NOMO-1 (cell line): Measurements from ENCODE around the gene CLCN4.

Experiments
- DNase-seq, 2 experiments: peaks; one replicate each; lab custom pipeline; 2025; ENCODE audit not compliant: unreplicated experiment in 2 of 2; lab: John Stamatoyannopoulos, UW

Gene CLCN4

DNA sequence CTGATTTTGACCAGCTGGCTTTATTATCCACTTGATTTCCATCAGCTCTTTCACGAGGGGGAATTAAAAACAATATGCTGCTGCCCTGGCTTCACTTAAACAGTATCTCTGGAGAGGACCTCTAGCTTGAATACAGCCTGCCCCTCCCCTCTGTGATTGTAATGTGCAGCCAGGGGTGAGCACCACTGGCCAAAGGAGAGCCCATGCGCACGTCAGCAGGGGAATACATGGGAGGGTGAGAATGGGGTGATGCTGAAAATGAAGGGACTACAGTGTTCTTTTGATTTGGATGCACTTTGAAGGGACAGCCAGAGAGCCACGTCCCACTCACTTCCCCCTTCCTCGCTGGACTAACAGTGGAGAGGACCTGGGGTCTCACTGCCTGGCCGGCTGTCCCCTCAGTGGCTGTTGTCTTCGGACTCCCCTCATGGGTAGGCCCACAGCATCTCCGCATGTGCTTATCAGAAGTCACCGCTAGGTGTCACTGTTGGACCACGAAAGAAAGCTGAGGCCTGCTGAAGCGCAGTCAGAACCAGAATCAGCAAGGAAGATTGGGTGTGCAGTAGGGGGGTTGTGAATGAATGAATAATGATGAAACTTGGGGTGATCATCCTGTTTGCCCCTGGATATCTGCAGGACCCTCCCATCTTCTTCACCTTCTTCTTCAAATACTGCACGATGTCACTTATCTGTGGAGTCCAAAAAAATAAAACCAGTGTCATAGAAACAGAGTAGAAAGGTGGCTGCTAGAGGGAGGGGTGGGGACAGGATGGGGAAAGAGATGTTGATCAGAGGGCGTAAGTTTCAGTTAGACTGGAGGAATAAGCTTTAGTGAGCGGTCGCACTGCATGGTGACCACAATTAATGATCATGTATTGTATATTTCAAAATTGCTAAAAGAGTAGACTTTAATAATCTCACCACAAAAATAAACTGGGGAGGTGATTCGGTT, 32.8 kb downstream of the CLCN4 start:
- peak; percentile 39 to 59 for DNase-seq

DNA sequence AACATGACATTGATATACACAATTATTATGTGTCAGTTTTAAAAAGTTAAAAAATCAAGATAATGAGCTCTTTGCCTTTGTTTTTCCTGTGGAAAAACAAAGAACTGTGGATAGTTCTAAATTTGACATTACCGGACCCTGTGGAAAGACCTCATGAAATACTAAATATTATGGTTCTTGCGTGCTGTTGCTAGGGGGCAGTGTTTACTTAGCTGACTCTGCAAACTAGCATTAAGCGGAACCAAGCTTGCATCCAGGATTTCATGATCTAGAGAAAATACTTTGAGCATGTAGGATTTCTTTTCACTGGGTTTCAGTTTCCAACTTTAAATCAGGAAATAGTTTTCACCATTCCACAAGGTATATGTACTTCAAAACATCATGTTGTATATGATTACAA, 33.6 kb downstream of the CLCN4 start:
- peak; percentile 54 to 81 for DNase-seq

DNA sequence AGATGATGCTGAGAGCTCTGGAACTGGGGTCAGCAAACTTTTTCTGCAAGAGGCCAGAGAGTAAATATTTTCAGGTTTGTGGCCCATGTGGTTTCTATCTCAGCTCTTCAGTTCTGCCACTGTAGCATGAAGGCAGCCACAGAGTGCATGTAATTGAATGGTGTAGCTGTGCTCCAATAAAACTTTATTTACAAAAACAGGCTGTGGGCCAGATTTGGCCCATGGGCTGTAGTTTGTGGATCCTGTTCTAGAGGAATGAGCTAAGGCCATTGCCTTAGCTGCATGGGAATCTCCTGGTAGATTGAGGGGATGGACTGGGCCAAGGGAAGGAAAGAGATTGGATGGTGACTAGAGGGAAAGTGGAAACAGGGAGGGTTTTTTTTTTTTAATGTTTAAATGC, 36.8 kb downstream of the CLCN4 start:
- no peak for DNase-seq

DNA sequence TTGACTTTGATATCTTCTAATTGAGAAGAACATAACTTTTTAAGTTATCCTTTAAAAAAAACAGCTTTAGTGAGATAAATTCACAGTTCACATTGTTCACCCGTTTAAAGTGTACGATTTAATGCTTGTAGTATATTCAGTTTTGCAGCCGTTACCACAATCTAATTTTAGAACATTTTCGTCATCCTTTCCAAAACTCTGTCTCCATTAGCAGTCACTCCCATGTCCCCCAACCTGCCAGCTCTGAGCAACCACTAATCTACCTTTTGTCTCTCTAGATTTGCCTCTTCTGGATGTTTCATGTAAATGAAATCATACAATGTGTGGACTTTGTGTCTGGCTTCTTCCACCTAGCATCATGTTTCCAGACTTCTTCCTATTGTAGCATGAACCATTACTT, 38.6 kb downstream of the CLCN4 start:
- no peak for DNase-seq

DNA sequence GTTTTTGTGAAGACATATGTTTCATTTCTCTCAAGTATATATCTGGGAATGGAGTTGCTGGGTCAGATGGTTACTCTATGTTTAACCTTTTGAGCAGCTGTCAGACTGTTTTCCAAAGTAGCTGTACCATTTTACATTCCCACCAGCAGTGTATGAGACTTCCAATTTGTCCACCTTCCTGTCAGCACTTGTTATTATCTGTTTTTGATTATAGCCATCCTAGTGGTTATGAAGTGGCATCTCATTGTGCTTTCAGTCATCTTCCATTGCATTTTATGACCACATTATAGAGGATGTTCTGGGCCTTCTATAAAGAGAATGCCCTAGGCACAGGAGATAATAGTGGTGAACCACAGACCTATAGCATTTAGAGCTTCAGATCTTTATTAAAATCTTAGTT, 39.2 kb downstream of the CLCN4 start:
- DNase-seq = no peak

DNA sequence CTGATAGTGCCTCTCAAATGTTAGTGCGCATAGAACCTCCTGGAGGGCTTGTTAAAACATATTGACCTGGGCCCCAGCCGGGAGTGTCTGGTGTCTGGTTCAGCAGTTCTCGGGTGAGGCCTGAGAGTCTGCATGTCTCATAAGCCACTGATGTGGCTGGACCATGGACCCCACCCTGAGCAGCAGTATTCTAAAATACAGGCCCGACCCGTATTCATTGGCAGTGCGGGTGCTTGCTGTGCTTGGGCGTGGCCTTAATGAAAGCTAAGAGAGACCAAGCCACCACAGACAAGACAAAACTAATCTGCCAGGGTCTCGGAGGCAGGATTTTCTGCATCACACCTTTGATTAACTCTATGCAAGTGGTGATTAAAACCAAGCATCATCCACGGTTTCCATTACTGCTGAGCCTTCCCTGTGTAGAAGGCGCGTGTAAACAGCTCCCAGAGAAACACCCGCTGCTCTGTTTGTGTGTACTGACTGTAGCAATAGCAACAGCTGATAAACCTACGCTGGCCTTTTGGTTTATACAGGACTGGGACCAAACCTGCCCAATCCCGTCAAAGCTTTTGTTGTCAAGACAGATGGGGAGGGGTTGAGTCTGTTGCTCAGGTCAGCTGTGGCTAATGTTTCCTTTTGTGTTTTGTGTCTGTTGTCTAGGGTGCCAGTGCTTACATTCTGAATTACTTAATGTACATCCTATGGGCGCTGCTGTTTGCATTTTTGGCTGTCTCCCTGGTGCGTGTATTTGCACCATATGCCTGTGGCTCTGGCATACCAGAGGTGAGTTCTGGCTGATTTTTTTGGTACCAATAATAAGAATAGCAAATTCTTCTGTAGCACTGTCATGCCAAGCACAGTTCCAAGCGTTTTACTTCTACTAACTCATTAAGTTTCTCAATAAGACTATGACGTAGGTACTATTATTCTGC, 40.8 kb downstream of the CLCN4 start:
- DNase-seq = no peak

DNA sequence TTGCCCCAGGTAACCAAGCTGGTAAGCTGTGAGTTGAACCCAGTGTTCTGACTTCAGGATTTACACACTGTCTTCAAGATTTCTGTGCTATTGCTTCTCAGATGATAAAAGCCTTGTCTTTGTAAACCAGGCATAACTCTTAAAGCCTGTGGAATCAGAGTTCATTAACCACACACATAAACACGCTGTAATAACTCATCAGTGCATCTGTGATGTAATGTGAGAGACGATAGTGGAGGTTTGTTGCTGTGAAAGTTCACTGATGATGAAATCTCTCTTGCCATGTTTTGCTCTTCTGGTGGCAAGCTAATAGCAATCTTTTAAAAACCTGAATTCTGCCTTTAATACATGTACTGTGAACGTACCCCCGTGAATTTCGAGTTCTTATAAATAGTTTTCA, 41.5 kb downstream of the CLCN4 start:
- DNase-seq = peak in 1 of 2 experiments; percentile 30

DNA sequence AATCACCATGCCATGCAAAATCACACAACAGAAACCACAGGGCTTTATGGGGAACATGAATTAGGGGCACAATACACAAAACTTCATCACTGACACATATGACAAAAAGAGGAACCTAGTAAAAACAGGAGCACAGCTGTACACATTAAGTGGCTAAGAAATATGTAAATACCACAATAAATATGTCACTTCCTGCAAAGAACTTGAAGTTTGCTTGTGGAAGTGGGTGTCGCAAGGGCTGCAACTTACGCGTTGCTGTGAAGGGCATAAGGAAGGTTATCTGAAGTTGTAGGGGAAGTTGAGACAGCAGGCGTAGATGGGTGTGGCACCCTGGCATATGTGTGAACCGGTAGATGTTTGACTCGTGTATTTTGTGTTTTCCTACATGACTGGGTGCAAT, 42.4 kb downstream of the CLCN4 start:
- DNase-seq = peak; percentile 94 to 99

DNA sequence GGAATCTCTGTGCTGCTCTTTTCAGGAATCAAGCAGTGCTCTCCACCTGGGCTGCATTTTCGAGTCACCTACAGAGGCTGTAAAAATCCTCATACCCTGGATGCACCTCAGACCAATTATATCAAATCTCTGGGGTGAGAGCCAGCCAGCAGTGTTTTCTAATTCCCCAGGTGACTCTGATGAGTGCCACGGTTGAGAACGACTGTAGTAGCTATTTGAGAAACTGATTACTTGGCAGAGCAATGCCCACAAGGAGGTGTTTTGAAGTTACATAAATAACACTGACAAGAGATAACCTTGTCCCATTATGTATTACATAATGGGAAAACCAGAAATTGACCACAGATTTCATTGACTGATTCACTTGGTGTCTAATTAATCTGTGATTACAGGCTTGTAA, 46.8 kb downstream of the CLCN4 start:
- DNase-seq = no peak

DNA sequence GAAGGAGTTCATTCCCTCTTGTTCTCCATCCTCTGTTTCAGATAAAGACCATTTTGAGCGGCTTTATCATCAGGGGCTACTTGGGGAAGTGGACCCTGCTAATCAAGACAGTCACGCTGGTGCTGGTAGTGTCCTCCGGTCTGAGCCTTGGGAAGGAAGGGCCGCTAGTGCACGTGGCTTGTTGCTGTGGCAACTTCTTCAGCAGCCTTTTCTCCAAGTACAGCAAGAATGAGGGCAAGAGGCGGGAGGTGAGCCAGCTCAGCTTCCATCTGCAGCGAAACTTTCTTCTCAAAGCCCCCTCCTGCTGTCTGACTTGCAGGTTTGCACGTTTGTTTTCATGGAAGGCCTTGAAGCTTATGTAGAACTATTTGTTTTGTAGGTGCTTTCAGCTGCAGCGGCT, 49.5 kb downstream of the CLCN4 start:
- DNase-seq = no peak

DNA sequence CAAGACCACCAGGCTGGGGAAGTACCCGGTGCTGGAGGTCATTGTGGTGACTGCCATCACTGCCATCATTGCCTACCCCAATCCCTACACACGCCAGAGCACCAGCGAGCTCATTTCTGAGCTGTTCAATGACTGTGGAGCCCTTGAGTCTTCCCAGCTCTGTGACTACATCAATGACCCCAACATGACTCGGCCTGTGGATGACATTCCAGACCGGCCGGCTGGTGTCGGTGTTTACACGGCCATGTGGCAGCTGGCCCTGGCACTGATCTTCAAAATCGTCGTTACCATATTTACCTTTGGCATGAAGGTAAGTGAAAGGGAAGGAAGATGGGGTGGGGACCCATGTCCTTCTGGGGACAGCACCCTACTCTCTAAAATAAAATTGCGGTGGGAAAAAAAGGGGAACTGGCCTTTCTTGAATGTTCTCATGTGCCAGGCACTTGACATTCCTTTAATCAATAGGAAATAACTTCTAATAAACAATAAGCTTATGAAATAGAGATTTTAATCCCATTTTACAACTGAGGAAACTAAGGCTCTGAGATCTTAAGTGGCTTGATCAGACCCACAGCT, 51.6 kb downstream of the CLCN4 start:
- no peak for DNase-seq

DNA sequence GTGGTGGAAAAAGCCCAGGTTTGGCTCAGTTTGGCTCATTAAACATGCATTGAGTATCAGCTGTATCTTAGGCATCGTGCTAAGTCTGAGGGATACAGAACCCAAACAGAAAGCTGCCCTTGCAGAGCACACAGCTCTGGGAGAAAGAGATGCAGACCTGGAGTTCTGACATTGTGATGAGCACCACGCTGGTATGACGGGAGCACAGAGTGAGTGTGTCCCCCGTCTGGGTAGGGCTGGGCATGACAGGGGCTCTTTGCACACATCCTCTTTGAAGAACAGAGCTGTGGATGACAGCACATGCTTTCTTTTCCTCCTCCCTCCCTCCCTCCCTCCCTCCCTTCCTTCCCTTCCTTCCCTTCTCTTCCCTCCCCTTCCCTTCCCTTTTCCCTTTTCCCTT, 52.2 kb downstream of the CLCN4 start:
- DNase-seq = no peak

DNA sequence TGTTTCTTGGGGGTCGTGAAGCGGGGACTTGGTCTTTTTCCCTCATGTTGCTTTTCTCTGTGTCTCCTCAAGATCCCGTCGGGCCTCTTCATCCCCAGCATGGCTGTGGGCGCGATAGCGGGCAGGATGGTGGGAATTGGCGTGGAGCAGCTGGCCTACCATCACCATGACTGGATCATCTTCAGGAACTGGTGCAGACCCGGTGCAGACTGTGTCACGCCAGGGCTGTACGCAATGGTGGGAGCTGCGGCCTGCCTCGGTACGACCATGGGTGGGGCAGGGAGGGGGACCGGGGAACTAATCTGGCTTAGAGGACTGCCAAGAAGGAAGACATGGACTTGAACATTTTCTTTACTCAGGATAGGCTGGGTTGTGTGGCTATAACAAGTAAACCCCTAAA, 55.6 kb downstream of the CLCN4 start:
- no peak for DNase-seq

DNA sequence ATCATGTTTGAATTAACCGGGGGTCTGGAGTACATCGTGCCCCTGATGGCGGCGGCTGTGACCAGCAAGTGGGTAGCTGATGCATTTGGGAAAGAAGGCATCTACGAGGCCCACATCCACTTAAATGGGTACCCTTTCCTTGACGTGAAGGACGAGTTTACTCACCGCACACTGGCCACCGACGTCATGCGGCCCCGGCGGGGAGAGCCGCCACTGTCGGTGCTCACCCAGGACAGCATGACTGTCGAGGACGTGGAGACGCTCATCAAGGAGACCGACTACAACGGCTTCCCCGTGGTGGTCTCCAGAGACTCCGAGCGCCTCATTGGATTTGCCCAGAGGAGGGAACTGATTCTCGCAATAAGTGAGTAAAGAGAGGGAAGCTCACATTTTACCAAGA, 56.9 kb downstream of the CLCN4 start:
- DNase-seq = no peak

DNA sequence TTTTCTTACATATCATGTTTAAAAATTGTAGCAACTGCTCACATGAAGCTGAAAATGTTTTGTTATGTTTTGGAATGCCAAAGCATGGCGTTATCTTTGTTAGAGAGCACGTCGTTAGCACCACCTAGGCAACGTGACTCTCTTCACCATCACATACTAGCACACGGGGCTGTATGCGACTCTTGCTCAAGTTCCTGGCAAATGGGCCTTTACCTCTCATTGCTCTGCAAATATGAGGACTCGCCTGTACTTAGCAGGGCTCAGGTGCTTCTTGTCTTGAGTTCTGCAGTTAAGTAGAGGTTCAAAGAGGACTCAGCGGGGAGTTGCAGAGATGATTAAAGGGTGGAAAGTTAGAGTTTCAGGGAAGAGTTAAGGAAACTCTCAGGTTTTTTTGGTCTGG, 59.4 kb downstream of the CLCN4 start:
- DNase-seq = no peak

DNA sequence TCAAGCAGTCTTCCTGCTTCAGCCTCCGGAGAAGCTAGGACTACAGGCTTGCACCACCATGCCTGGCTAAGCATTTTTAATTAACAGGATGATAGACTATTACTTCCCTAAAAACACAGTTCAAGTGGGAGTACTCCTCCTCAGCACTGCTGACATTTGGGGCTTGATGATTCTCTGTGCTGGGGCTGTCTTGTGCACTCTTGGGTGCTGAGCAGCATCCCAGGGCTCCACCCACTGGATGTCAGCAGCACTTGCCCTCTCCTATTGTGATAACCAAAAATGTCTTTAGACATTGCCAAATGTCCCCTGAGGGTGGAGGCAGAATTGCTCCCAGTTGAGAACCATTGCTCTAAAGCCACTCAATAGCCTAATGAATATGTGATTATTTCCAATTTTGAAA, 60.4 kb downstream of the CLCN4 start:
- no peak for DNase-seq

DNA sequence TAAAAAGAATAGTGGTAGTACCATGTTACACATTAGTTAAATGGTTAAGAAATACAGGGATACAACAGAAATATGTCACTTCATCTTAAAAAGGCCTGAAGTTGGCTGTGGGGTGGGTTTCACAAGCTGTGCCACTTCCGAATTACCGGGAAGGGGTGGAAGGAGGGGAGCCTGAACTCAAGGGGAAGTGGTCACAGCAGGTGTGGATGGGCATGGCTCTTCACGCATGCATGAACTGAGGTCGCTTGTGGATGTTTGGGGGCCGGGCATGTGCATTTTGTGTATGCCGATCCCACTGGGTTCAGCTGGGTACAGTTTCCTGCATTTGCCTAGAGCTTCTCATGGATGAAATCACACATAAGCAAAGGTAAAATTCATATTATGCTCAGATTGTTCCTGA, 64.9 kb downstream of the CLCN4 start:
- no peak for DNase-seq

DNA sequence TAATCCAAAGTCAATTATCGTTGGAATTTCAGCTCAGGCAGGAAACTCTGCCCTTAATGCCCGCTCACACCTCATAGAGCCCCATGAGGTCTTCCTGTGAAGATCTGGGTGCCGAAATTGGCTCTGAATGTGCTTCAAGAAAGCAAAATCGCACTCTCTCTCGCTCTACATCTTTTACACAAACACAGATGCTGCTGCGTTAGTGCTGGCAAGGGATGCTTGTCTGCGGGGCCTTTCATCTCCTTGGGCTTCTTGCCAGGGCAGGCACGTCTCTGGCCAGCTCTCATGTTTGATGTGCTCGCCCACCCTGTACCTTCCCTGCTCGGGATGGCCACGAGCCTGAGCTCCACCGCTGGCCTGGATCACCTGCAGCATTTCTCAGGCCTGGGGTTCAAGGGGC, 66.5 kb downstream of the CLCN4 start:
- no peak for DNase-seq

DNA sequence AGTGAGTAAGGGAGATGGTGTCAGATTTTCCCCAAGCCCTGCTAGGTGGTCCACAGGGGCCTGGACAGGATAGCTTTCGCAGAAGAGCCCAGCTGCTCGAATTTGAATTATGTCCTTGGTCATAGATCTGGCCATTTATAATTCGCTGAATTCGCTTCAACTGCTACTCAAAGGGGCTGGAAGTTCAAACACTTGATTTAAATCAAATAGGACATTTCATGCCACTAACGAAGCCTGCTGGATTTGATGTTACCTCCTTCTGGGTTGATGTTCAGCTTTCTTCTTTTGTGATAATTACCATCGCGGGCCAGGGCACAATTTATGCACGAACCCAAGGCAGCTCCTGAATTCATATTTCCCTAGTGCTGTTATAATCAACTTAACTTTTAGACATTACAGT, 67.0 kb downstream of the CLCN4 start:
- no peak for DNase-seq

DNA sequence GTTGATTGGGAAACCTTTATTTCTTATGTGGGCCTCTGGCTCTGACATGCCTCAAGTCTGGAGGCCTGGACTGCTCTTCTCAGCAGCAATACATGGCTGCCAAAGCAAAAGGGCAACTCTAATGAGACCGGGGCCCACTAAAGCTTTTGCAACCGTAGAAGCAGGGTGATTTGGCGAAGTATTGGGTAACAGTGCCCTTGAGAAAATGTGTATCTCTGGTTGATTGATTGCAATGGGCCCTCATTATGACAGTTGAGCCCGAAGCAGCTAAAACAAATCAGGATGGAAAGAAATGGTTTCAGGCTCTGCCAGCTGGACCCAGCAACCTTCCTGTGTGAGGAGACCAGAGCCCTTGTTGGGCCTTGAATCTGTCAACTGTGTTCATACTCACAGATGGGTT, 73.4 kb downstream of the CLCN4 start:
- DNase-seq = peak; percentile 2 to 19

DNA sequence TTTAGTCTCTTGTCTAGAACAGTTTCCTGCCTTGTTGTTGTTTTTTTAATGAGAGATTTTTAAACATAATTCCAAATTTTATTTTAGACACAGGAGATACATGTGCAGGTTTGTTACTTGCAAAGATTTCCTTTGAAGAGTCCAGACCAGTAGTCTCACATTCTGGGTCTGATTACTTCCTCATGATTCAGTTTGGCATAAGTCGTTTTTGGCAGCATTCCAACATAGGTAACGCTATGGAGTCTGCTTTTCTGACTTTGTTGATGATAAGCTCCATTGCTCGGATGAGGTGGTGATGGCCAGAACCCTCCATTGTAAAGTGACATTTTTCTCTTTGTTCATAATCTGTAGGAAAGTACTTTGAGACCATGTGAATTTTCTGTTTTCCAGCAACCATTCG, 74.7 kb downstream of the CLCN4 start:
- no peak for DNase-seq
